GM18873 (cell line): ENCODE measurements around the gene PCGF3.
"Not testable (repeated sequence)": the region's sequence is repeated elsewhere in the genome, so short reads cannot be mapped to it uniquely, and the experiment has no call there.

Experiments
- ATAC-seq: cut with Tn5 transposase; IDR thresholded peaks from one replicate; pipeline ENCODE4 v1.9.1; 2021; ENCODE audit warnings: mild to moderate bottlenecking, moderate library complexity, moderate number of reproducible peaks; ENCODE audit not compliant: unreplicated experiment, low FRiP score

The PCGF3 gene

DNA sequence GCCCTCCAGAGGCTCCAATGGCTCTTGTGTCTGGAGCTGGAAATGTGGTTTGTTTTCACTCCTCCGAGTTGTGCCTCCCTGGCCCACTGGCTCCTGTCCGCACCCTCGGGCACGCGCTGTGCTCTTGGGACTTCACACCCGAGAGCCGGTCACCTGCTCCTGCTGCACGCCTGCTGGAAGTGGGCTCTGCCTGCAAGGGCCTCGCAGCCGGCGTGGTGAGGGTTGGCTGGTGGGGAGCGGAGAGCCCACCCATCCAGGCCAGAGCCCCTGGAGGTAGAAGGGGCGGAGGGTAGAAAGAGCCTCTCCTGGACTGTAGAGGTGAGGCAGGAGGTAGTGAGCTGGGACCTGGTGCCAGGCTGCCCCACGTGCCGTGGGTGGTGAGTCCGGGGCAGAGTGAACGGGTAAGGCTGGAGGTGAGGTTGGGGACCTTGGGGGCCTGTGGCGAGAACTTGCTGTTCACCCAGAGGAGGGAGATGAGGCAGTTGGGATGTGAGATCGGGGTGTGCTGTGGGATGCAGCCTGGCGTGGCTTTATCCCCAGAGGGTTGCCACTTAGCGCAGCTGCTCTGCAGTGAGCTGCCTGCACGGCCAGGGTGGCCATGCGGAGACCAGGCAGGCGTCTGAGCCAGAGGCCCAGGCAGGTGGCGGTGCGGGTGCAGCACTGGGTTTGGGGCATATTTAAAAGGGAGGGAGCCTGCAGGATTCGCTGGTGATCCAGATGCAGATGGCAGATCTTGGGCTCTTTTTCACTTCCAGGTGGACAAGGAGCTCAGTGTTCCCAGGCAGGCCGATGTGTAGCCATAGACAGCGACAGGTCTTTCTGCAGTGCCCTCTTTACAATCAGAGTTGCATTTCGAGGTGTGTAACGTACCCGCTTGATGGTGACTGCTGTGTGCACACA lies 48.8 kb downstream of the PCGF3 start:
- no peak for ATAC-seq

DNA sequence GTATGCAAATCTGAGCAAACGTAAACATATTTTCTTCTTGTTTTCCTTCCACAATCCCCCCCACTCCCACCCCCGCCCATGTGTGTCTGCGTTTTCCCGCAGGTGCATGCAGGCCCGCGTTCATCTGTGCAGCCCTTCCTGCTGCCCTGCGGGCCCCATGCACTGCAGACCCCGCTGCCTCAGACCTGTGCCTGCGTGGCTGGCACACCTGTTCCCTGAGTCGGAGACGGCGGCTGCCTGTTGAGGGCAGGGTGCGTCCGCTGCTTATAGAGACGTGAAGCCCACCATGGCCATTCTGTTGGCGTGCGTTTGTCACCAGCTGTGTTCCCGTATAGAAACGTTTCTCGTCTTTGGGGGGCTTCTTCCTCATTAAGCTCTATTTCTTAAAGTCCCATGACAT lies 51.5 kb downstream of the PCGF3 start:
- no peak for ATAC-seq

DNA sequence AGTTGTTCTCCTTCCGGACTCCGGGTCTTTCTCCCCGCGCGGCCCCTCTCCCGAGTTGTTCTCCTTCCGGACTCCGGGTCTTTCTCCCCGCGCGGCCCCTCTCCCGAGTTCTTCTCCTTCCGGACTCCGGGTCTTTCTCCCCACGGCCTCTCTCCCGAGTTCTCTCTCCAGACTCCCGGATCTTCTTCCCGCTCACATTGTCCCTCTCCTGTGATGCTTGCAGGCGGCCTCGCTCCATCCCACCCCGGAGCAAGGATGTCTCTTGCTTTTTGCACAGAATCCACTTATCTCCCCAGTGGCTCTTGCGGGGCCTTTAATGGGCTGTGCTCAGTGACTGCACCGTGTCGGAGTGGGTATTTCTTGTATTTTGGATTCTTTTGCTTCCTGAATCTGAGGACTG lies 54.2 kb downstream of the PCGF3 start:
- not testable (repeated sequence) for ATAC-seq

GRCh38 chr4:760616-761015 lies 55.0 kb downstream of the PCGF3 start:
- ATAC-seq, result no peak

DNA sequence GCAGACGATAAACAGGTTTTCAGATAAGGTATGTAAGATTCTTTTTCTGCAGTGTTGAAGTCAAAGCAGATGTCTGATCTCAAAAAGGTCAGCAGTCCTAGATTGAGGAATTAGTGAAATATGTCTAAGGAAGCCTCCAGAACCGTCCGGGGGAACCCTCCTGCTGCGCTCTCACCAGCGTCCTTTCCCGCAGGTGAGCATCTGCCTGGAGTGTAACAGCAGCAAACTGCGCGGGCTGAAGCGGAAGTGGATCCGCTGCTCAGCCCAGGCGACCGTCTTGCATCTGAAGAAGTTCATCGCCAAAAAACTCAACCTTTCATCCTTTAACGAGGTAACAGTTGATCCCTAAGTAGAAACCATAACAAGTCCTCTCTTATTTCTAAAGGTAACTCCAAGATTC lies 55.5 kb downstream of the PCGF3 start:
- no peak for ATAC-seq

- ATAC-seq, result no peak
These were observed 56.1 kb downstream of the PCGF3 start for GRCh38 chr4:761739-762138.

DNA sequence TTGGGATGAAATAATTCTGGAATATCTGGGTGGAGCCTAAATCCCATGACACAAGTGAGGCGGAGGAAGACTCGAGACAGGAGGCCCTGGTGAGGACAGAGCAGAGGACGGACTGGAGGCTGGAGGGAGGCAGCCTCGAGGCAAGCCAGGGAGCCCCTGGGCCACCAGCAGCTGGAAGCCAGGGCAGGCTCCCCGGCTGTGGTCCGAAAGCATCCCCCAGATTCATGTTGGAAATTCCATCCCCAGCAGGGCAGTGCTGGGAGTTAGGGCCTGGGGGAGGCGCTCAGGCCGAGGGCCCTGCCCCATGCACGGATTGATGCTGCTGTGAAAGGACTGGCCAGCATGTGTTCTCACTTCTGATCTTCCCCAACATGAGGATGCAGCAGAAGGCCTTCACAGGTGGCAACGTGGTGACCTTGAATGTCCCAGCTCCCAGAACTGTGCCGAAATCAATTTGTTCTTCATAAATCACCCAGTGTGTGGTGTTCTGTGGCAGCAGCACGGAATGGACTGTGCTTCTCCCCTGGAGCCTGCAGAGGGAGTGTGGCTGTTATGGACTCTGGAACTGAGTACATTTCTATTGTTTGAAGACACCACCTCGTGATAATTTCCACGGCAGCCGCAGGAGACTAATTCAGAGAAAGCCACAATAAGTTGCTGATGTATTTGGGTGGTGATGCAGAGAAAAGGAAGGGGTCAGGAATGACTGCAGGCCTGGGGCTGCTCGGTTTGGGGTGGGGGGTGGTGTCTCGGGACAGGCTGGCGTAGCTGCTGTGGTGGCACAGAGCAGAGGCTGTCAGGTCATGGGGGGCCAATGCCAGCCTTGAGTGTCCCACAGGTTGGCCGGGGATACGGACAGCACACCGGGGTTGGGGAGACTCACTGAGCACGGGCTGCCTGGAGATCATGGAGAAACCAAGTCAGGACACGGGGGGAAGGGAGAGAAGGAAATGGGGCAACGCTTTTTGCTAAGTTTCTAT lies 56.9 kb downstream of the PCGF3 start:
- ATAC-seq, result no peak

GRCh38 chr4:763191-763810 lies 57.7 kb downstream of the PCGF3 start:
- no peak for ATAC-seq

DNA sequence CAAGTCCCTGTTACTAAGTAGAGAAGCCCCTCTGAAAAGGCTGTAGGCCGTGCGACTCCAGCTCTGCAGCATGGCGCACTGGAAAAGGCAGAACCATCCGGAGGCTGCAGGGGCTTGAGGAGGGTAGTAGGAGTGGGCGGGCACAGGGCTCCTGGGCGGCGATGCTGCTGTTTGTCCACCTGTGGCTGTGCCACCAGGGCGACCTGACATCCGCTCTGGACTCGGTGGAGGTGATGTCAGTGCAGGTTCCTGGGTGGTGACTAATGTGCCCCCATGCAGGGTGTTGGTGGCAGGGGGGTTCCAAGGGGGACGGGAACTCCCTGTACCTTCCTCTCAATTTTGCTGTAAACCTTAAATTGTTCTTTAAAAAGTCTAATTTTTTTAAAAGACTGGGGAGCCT lies 58.3 kb downstream of the PCGF3 start:
- ATAC-seq, result no peak

GRCh38 chr4:764405-765169 lies 59.0 kb downstream of the PCGF3 start:
- no peak for ATAC-seq

- ATAC-seq, result no peak
These were observed 60.5 kb downstream of the PCGF3 start for GRCh38 chr4:766152-766515.

DNA sequence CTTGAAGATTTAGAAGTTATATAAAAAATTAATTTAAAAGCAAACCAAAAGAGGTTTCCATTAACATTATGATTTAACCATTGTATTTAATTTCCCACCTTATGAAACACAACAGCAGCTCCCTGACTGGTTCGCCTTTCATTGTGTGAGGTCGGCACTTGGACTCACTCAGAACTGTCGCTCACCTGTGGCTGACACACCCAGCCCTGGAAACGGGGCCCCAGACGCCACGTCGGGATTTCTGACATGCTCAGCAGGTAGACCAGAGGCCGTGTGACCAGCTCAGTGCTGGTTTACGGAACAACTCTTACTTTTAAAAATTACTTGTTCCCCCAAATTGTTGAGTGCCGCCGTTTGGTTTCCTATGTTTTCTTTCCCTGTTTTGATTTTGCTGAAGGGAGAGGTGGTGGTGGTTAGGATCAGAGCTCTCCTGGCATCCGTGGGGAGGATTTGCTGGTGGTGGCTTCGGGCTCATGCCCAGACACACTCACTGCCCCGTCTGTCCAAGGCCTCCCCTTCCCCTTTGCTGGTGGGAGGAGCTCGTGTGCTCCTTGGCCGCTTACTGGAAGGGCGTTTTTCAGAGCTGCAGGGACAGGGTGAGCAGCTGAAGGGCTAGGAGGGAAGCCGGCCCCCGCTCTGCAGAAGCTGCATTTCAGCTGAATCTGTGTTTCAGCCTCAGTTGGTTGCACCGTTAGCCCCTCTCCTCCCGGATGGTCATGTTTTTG lies 61.1 kb downstream of the PCGF3 start:
- ATAC-seq, result no peak

DNA sequence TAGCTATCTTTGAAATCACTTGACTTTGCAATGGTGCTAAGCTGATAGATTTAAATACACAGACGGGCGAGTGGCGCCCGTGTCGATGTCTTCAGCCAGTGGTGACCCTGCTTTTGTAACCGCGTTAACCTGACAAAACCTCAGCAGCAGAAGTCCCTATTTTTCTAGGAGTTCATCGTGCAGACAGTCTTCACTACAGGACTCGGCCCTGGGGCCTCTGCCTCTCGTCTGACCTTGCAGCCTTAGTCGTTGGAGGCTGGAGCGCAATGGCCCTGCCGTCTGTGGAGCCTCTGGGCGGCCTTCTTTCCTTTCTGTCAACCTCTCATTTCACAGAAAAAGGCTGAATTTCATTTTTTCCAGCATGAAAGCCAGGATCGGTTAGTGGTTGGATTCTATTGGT lies 62.4 kb downstream of the PCGF3 start:
- ATAC-seq, result no peak

DNA sequence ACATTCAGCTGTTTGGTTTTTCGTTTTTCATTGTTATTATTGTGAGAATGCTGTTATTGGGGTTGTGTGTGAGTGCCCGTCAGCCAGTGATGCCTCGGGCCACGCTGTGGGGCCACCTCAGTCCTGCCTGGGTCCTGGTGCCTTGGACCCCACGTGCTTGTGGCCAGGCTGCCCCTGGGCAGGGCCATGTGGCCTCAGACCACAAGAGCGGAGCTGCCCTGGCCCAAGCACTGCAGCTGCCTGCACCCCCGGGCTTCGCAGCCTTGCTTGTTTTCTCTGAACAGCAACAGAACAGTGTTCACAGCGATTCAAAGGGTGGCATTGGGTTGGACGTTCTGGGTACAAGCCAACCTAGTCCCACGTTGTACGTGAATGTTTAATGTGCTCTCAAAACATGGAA lies 63.4 kb downstream of the PCGF3 start:
- no peak for ATAC-seq

DNA sequence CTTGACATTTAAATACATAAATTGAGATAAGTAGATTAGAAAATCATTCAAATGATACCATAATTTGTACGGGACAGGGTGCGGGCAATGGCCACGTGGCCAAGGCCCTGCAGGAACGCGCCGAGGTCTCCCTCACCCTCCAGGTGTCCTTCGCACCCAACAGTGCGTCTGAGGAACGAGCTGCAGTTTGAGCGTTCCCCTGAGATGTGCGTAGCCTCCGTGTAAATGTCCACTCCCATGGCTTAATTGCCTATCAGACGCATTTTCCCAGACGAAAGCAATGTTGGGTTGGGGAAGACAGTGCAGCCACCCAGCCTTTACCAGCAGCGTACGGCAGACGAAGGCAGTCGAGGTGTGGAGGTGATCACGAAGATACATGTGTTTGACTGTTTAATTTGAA lies 63.9 kb downstream of the PCGF3 start:
- no peak for ATAC-seq

GRCh38 chr4:770022-770421 lies 64.4 kb downstream of the PCGF3 start:
- ATAC-seq, result no peak

DNA sequence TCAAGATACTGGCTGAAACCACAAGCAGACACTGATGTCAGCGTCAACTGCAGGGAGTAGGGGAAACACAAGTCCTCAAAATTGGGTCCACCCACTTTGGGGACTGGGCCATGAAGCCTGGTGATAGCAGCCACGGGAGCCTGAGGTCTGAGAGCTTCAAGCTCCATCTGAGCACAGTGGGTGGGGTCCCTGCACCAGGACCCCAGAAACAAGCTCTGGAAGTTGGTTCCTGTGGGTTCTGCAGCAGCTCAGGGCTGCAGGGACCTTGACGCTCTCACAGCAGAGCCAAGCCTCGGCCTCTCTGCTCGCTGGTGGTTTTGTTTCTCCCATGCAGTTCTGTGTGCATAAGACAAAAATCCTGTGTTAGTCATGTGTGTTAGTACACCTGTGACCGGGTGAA lies 65.8 kb downstream of the PCGF3 start:
- no peak for ATAC-seq

GRCh38 chr4:772118-772517 lies 66.5 kb downstream of the PCGF3 start:
- ATAC-seq, result no peak

- ATAC-seq, result no peak
These were observed 67.1 kb downstream of the PCGF3 start for GRCh38 chr4:772776-773175.

- ATAC-seq, result no peak
These were observed 67.6 kb downstream of the PCGF3 start for GRCh38 chr4:773214-773613.
